Measurements from ENCODE around the gene TM4SF18. TPM values are rescaled to one million over a fixed set of nuclear protein-coding genes. Genes with fewer than 3 reads are reported as not detected.

TM4SF18 gene
- total and polyA plus RNA-seq, 4 donors = 2.1 to 28.5 (median 4.1) TPM

- H3K9ac ChIP-seq (ENCODE audit: insufficient read depth in 1 of 2, low read length in 2 of 2) = no peak overlapping the region
- peaks cover 0 to 2% (median 0%) of the 10 kb centered on the region in 4 donors for H3K36me3 ChIP-seq (ENCODE audit: control insufficient read depth in 4 of 4, insufficient read depth in 4 of 4, low read length in 4 of 4)
- peaks cover 0 to 10% (median 5%) of the 10 kb centered on the region in 5 donors for H3K4me1 ChIP-seq (ENCODE audit: control insufficient read depth in 5 of 5, insufficient read depth in 5 of 5, low read length in 5 of 5)
- ATAC-seq (ENCODE audit: insufficient read depth, low FRiP score) (no peak), DNase-seq (no peak)
- H3K9me3 ChIP-seq (ENCODE audit: control insufficient read depth in 4 of 4, insufficient read depth in 3 of 4, low read length in 3 of 4) = no peaks in the 10 kb centered on the region
- no peak for TF ChIP-seq CTCF (IDR thresholded peaks at IDR 0.05; ENCODE audit: control extremely low read depth, extremely low read depth)
- 75 to 84% methylated on average over 6 of the region's 6 CpGs for WGBS, 2 donors
- H3K27me3 ChIP-seq (ENCODE audit: control insufficient read depth in 3 of 3, insufficient read depth in 3 of 3, low read length in 2 of 3) = no peaks in the 10 kb centered on the region
- no peak overlapping the region for H3K4me3 ChIP-seq
- H3K27ac ChIP-seq (ENCODE audit: low read depth in 1 of 2, low read length in 1 of 2) = no peak overlapping the region
These were observed 35.5 kb upstream of the TM4SF18 start for GRCh38 chr3:149368674-149369497.

GRCh38 chr3:149368201-149368673 is 34.8 kb upstream of the TM4SF18 start:
- Histone ChIP-seq H3K4me3 (no peak overlapping the region), H3K4me1 (ENCODE audit: control insufficient read depth in 5 of 5, insufficient read depth in 5 of 5, low read length in 5 of 5) (peaks cover 0 to 10% (median 5%) of the 10 kb centered on the region in 5 donors), H3K9ac (ENCODE audit: insufficient read depth in 1 of 2, low read length in 2 of 2) (no peak overlapping the region), H3K36me3 (ENCODE audit: control insufficient read depth in 4 of 4, insufficient read depth in 4 of 4, low read length in 4 of 4) (peaks cover 0 to 2% (median 0%) of the 10 kb centered on the region in 4 donors), H3K9me3 (ENCODE audit: control insufficient read depth in 4 of 4, insufficient read depth in 3 of 4, low read length in 3 of 4) (no peaks in the 10 kb centered on the region), H3K27me3 (ENCODE audit: control insufficient read depth in 3 of 3, insufficient read depth in 3 of 3, low read length in 2 of 3) (no peaks in the 10 kb centered on the region), H3K27ac (ENCODE audit: low read depth in 1 of 2, low read length in 1 of 2) (no peak overlapping the region)
- ATAC-seq (ENCODE audit: insufficient read depth, low FRiP score) = no peak
- DNase-seq = no peak
- WGBS, 2 donors = 89 to 94% methylated on average over 6 of the region's 6 CpGs
- no peak for TF ChIP-seq CTCF (IDR thresholded peaks at IDR 0.05; ENCODE audit: control extremely low read depth, extremely low read depth)

- DNase-seq = no peak
- Histone ChIP-seq H3K9ac (ENCODE audit: insufficient read depth in 1 of 2, low read length in 2 of 2) (no peak overlapping the region), H3K27me3 (ENCODE audit: control insufficient read depth in 3 of 3, insufficient read depth in 3 of 3, low read length in 2 of 3) (no peaks in the 10 kb centered on the region), H3K36me3 (ENCODE audit: control insufficient read depth in 4 of 4, insufficient read depth in 4 of 4, low read length in 4 of 4) (no peaks in the 10 kb centered on the region), H3K4me1 (ENCODE audit: control insufficient read depth in 5 of 5, insufficient read depth in 5 of 5, low read length in 5 of 5) (peaks cover 0 to 10% (median 3%) of the 10 kb centered on the region in 5 donors), H3K4me3 (no peak overlapping the region), H3K27ac (ENCODE audit: low read depth in 1 of 2, low read length in 1 of 2) (peak overlapping the region; percentile 9 to 64), H3K9me3 (ENCODE audit: control insufficient read depth in 4 of 4, insufficient read depth in 3 of 4, low read length in 3 of 4) (no peaks in the 10 kb centered on the region)
- TF ChIP-seq CTCF (IDR thresholded peaks at IDR 0.05; ENCODE audit: control extremely low read depth, extremely low read depth) = no peak
- peak; percentile 71 for ATAC-seq (ENCODE audit: insufficient read depth, low FRiP score)
- WGBS, 2 donors = 54 to 83% methylated on average over 3 of the region's 3 CpGs
These were observed 33.8 kb upstream of the TM4SF18 start for GRCh38 chr3:149366941-149367840.
